Activated naive CD8-positive, alpha-beta T cell treated with anti-CD3 and anti-CD28 coated beads, Interleukin-2, amount 50 U/mL, for 24 hours (primary cell): ENCODE measurements around the gene ZSCAN22.
"Not testable (repeated sequence)": the region's sequence is repeated elsewhere in the genome, so short reads cannot be mapped to it uniquely, and the experiment has no call there.

Source experiments
- ATAC-seq: fragments of 150-1000 bp; cut with Tn5 transposase; one replicate; pipeline ENCODE4 v1.10.0; 2021
- DNase-seq: peaks from one replicate; pipeline ENCODE4 v3.0.0; 2021
- H3K27ac Mint-ChIP-seq: one replicate; pipeline ENCODE4 v1.8.0; 2021; ENCODE audit warnings: mild to moderate bottlenecking, mixed read lengths
- H3K27me3 Mint-ChIP-seq: one replicate; pipeline ENCODE4 v1.8.0; 2021; ENCODE audit warnings: mixed read lengths
- H3K36me3 Mint-ChIP-seq: one replicate; pipeline ENCODE4 v1.8.0; 2021; ENCODE audit warnings: low read depth, mixed read lengths
- H3K4me1 Mint-ChIP-seq: one replicate; pipeline ENCODE4 v1.8.0; 2021; ENCODE audit warnings: mixed read lengths
- H3K4me3 Mint-ChIP-seq: one replicate; pipeline ENCODE4 v1.8.0; 2021; ENCODE audit warnings: mild to moderate bottlenecking, moderate library complexity, mixed read lengths
- H3K9me3 Mint-ChIP-seq: one replicate; pipeline ENCODE4 v1.8.0; 2021; ENCODE audit warnings: mixed read lengths

Gene ZSCAN22

DNA sequence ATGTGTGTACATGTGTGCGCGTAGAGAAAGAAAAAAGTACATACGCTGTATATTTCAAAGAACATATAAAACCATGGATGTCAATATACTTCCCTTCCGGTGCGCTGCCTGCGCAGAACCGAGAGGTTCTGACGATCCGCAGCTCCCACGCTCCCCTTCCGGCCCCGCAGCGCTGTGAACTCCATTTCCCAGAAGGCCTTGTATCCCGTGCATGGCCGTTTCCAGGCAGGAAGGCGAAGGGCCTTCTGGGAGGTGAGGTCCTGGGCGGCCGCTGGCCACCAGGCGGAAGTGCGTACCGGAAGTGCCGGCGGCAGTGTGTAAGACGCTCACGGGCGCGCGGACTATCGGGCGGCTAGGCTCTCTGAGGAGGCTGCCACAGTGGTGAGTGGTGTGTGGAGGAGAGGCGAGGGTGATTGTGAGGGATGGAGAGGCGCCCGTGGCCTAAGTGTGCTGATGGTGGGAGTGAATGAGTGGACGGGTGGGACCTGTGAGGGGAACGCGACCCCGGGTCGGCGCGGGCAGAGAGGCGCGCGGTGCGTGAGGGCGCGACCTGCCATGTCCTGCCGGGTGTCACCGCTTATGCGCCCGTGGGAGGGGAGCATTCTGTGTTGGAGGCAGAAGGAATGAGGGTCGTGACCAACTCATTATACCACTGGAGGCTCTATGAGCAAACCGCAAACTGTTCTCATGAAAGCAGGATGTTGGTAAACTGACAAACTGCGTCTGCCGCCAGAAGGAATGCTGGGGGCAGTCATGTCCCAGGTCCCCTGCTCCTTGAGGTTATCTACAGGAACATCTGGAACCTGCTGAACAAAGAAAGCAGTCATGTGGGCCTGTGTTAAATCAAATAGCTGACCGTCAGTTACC lies 21.5 kb upstream of the ZSCAN22 start, which contains the start of gene ERVK3-1:
Gene ERVK3-1, plus strand, starts transcription at position 313 of the 867 bp plus-strand sequence. CDS start 6,792 bp downstream, outside the sequence.
- peaks cover 48% of the 10 kb centered on the region for H3K4me1 Mint-ChIP-seq

DNA sequence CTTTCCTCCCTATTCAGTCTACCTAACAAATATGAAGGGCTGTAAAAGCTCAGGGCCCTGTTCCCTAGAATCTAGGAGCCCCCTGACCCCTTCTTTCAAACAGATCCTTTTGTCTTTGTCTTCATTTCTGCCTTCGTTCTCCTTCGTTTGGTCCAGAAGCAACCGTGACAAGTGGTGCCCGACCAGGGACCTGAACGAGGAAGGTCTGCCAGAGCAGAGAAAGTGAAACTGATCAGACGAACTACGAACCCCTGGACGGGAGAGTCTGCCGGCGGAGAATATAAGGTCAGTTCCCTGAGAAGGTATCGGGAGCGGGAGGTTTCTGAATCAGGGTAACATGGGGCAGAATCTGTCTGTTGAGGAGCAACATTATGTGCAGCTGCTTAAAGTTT lies 20.9 kb upstream of the ZSCAN22 start:
- peak overlapping the region; percentile 99 for H3K4me3 Mint-ChIP-seq
- no peaks in the 10 kb centered on the region for H3K9me3 Mint-ChIP-seq
- peaks cover 48% of the 10 kb centered on the region for H3K4me1 Mint-ChIP-seq
- no peaks in the 10 kb centered on the region for H3K27me3 Mint-ChIP-seq
- DNase-seq (no peak), ATAC-seq (no peak)
- peak overlapping the region; percentile 99 for H3K27ac Mint-ChIP-seq
- peaks cover 73% of the 10 kb centered on the region for H3K36me3 Mint-ChIP-seq

More for the DNA sequence above, 21.5 kb upstream of the ZSCAN22 start, which contains the start of gene ERVK3-1:
- Mint-ChIP-seq H3K9me3 (no peaks in the 10 kb centered on the region), H3K36me3 (peaks cover 73% of the 10 kb centered on the region), H3K27me3 (no peaks in the 10 kb centered on the region), H3K4me3 (peak within 1 kb of the TSS; percentile 99), H3K27ac (peak within 1 kb of the TSS; percentile 99)
- DNase-seq, result peak; percentile 93
- ATAC-seq, result peak; percentile 98

DNA sequence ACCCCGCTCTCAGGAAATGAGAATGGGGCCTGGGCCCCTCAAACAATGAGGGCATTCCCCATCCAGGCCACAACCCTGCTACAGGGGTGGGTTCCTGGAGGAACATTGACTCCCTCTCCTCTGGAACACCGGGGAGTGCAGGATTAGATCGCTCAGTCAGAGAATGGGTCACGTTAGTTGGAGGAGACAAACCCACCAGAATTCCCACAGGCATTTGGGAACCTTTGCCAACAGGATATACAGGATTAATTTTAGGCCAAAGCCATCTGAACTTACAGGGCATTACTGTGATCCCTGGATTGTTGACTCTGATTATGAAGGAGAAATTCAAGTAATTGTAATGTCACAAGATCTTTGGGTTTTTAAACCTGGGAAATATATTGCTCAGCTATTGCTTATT lies 19.1 kb upstream of the ZSCAN22 start:
- no peak overlapping the region for H3K27ac Mint-ChIP-seq
- H3K4me3 Mint-ChIP-seq, result no peak overlapping the region
- peaks cover 48% of the 10 kb centered on the region for H3K4me1 Mint-ChIP-seq
- no peaks in the 10 kb centered on the region for H3K27me3 Mint-ChIP-seq
- ATAC-seq (no peak), DNase-seq (no peak)
- H3K36me3 Mint-ChIP-seq, result peaks cover 76% of the 10 kb centered on the region
- no peaks in the 10 kb centered on the region for H3K9me3 Mint-ChIP-seq

DNA sequence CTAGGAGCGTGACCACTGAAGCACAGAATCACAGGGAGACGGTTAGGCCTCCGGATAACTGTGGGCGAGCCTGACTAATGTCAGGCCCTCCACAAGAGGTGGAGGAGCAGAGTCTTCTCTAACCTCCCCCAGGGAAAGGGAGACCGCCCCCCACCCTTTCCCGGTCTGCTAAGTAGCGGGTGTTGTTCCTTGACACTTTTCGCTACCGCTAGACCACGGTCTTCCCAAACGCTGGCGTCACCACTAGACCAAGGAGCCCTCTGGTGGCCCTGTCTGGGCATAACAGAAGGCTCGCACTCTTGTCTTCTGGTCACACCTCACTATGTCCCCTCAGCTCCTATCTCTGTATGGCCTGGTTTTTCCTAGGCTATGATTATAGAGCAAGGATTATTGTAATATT lies 16.1 kb upstream of the ZSCAN22 start:
- DNase-seq, result peak; percentile 12
- ATAC-seq, H3K27ac Mint-ChIP-seq, H3K27me3 Mint-ChIP-seq, H3K4me3 Mint-ChIP-seq, H3K9me3 Mint-ChIP-seq: not testable (repeated sequence)
- Mint-ChIP-seq H3K4me1 (peaks cover 36% of the 10 kb centered on the region), H3K36me3 (peaks cover 91% of the 10 kb centered on the region)

DNA sequence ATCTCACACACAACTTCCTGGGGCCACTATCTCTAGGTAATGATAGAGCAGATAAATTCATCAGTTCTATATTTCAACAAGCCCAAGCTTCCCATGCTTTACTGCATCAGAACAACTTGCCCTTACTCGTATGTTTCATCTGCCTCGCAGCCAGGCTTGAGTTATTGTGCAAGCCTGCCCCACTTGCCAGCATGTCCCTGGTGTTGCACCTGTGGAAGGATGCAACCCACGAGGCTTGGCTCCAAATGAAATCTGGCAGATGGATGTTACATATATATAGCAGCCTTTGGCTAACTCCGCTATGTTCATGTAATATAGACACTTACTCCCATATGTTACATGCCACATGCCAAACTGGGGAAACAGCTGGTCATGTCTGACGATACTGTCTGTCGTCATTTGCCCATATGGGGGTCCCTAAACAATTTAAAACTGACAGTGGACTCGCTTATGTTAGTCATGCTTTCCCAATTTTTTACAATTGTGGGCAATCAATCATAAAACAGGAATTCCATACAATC lies 15.4 kb upstream of the ZSCAN22 start:
- peaks cover 88% of the 10 kb centered on the region for H3K36me3 Mint-ChIP-seq
- DNase-seq (no peak), ATAC-seq (no peak)
- H3K9me3 Mint-ChIP-seq, result no peaks in the 10 kb centered on the region
- H3K4me3 Mint-ChIP-seq, result no peak overlapping the region
- H3K4me1 Mint-ChIP-seq, result peaks cover 30% of the 10 kb centered on the region
- H3K27ac Mint-ChIP-seq, result no peak overlapping the region
- H3K27me3 Mint-ChIP-seq, result no peaks in the 10 kb centered on the region

DNA sequence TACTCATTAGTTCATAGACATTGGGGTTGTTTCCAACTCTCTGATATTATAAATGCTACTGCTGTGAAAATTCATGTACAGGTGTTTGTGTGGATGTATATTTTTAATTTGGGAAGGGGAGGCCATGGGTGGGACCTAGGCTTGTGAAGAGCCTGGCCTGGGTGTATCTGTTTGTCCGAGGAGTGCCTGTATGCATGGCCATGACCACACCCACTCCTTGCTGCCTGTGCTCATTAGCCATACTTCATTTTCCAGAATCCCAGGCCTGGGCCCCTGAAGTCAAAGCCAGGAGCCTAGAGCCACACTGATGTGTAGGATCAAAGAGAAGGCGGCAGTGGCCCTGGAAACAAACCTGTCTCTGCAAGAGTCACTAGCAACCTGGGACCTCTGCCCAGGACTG lies 11.2 kb upstream of the ZSCAN22 start:
- Mint-ChIP-seq H3K27ac (no peak overlapping the region), H3K4me3 (no peak overlapping the region), H3K9me3 (no peaks in the 10 kb centered on the region), H3K4me1 (no peaks in the 10 kb centered on the region), H3K27me3 (no peaks in the 10 kb centered on the region), H3K36me3 (peaks cover 48% of the 10 kb centered on the region)
- ATAC-seq, result no peak
- no peak for DNase-seq

DNA sequence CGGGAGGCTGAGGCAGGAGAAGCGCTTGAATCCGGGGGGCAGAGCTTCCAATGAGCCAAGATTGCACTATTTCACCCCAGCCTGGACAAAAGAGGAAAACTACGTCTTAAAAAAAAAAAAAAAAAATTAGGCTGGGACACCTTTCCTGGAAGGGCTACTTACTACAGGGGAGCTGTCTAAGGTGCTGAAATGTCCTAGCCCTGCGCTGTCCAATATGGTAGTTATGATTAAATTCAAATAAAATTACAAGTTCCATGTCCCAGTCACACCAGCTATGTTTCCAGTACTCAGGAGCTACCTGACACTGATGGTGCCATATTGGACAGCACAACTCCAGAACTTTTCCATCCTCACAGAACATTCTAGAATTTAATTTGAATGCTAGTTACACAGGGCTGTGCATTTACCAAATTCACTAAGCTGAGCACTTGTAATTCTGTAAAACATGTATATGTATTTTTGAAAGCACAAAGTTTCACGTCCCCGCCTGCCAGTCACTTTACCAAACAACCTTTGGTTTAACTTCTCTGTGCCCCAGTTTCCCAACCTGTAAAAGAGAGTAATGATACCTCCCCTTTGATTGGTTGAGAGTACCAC lies 9.2 kb upstream of the ZSCAN22 start:
- Mint-ChIP-seq H3K27me3 (no peaks in the 10 kb centered on the region), H3K4me1 (no peaks in the 10 kb centered on the region), H3K36me3 (peaks cover 30% of the 10 kb centered on the region), H3K9me3 (no peaks in the 10 kb centered on the region), H3K27ac (no peak overlapping the region), H3K4me3 (no peak overlapping the region)
- ATAC-seq (peak; percentile 31), DNase-seq (no peak)

DNA sequence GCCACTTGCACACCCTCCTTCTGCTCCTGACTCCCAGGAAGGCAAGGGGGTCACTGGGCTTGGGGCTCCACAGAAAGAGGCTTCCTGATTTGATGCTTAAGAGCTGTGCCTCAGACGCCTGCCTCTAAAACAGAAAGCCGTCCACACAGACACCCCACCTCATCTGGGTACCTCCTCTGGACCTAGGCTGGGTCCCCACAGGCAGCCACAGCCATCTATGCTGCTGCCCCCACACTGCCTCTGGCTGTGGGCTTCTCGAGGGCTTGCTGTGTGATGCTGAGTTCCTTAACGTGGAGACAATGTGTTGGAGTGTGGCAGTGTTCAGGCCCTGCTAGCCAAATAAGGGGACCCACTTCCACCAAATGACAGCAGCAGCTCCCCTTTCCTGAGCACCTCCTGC lies 8.5 kb upstream of the ZSCAN22 start:
- Mint-ChIP-seq H3K4me3 (no peak overlapping the region), H3K36me3 (peaks cover 24% of the 10 kb centered on the region), H3K9me3 (no peaks in the 10 kb centered on the region), H3K4me1 (no peaks in the 10 kb centered on the region), H3K27me3 (no peaks in the 10 kb centered on the region), H3K27ac (no peak overlapping the region)
- no peak for ATAC-seq
- DNase-seq, result no peak

DNA sequence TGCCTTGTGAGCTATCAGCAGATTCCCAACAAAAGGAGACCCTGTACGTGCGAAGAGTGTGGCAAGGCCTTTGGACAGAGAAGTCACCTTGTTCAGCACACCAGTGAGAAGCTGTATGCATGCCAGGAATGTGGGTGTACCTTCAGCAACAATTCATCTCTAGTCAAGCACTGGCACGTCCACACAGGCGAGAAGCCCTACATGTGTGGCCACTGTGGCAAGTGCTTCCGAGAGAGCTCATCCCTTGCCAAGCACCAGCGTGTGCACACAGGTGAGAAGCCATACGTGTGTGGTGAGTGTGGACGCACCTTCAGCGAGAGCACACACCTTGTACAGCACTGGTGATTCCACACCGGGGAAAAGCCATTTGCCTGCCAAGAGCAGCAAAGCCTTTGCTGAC lies 7.6 kb upstream of the ZSCAN22 start:
- Mint-ChIP-seq H3K36me3 (peaks cover 19% of the 10 kb centered on the region), H3K27me3 (no peaks in the 10 kb centered on the region), H3K9me3 (no peaks in the 10 kb centered on the region), H3K4me1 (no peaks in the 10 kb centered on the region), H3K27ac (no peak overlapping the region), H3K4me3 (no peak overlapping the region)
- DNase-seq (no peak), ATAC-seq (no peak)

DNA sequence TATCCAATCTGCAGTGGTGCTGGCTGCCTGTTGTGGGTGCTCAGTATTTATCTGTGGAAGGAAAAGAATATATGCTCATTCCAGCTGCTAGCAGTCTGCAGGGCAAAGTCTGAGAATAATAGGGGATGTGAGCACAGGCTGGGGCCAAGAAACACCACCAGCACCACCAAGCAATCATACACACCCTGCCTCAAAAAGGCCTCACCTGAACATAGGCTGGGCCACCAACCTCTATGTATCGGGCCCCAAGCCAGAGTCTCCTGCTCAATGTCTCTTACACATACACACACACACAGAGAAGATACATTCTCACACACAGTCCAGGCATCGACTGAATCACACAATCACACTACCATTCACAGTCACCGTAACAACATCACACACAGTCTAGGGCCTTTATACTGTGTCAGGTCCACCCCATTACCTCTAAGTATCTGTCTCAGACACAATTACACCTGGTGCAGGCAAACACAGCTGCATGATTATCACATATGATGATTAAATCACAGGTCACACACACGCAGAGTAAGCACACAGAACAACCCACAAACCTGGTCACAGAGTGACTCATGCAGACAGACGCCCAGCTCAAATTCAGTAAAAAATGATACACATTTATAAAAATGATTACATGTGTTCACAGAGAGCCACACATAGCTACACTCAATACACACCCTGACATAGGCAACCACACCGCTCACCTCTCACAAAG lies 1.3 kb upstream of the ZSCAN22 start:
- Mint-ChIP-seq H3K36me3 (peaks cover 3% of the 10 kb centered on the region), H3K27ac (no peak overlapping the region), H3K4me3 (no peak overlapping the region), H3K27me3 (no peaks in the 10 kb centered on the region), H3K9me3 (no peaks in the 10 kb centered on the region), H3K4me1 (peaks cover 4% of the 10 kb centered on the region)
- DNase-seq, result no peak
- ATAC-seq, result no peak

DNA sequence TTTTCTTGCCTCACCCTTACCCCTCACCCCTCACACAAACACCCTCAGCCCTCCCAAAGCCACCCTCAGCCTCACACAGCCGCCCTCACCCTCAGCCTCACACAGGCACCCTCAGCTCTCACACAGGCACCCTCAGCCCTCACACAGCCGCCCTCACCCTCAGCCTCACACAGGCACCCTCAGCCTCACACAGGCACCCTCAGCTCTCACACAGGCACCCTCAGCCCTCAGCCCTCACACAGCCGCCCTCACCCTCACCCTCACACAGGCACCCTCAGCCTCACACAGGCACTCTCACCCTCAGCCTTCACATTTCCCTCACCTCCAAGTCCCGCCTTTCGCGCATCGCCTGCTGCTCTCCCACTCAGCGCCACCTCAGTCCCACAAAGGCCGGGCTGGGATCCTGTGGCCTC lies 287 bp upstream of the ZSCAN22 start:
- no peaks in the 10 kb centered on the region for H3K9me3 Mint-ChIP-seq
- peaks cover 4% of the 10 kb centered on the region for H3K4me1 Mint-ChIP-seq
- no peaks in the 10 kb centered on the region for H3K27me3 Mint-ChIP-seq
- DNase-seq (no peak), ATAC-seq (peak; percentile 33)
- no peak overlapping the region for H3K27ac Mint-ChIP-seq
- H3K36me3 Mint-ChIP-seq, result peaks cover 3% of the 10 kb centered on the region
- no peak overlapping the region for H3K4me3 Mint-ChIP-seq

DNA sequence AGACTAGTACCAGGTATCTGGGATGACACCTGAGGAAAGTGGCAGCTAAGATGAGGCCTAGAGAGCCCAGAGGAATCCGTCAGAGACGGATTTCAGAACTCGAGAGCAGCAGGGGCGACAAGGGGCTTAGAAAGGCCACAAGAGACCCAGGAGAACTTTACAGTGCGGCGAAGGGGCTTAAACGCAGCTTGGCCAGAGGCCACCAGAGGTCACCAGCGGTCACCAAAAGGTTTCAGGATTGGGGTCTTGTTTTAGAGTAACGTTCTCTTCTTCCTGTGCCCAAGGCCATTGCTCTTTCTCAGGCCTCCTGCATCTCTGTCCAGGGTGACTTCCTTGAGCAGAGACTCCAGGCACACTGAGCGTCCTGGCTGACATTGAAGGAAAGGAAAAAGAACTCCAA lies 2.2 kb downstream of the ZSCAN22 start:
- ATAC-seq, result no peak
- Mint-ChIP-seq H3K4me1 (peaks cover 4% of the 10 kb centered on the region), H3K9me3 (no peaks in the 10 kb centered on the region), H3K36me3 (no peaks in the 10 kb centered on the region), H3K27ac (no peak overlapping the region), H3K27me3 (no peaks in the 10 kb centered on the region), H3K4me3 (no peak overlapping the region)
- peak; percentile 54 for DNase-seq

DNA sequence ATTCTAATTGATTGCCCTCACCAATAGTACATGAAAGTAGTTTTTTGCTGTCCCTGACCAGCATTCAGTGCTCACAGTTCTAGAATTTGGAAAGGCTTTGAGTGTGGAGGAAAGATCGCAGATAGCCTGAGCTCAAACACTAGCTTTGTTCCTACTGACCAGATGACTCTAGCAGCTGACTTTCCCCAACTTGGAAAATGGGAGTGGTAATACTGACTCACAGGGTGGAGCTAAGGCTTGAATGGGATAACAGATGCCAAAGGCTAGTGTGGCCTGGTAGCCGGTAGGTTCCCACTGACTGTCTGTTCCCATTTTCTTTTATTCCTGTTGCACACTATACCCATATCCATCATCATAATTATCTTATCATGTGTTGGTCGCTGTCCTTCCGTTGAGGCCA lies 3.7 kb downstream of the ZSCAN22 start:
- no peak for ATAC-seq
- H3K27me3 Mint-ChIP-seq, result no peaks in the 10 kb centered on the region
- peaks cover 1% of the 10 kb centered on the region for H3K36me3 Mint-ChIP-seq
- H3K27ac Mint-ChIP-seq, result no peak overlapping the region
- no peaks in the 10 kb centered on the region for H3K9me3 Mint-ChIP-seq
- no peak for DNase-seq
- peaks cover 4% of the 10 kb centered on the region for H3K4me1 Mint-ChIP-seq
- H3K4me3 Mint-ChIP-seq, result no peak overlapping the region

DNA sequence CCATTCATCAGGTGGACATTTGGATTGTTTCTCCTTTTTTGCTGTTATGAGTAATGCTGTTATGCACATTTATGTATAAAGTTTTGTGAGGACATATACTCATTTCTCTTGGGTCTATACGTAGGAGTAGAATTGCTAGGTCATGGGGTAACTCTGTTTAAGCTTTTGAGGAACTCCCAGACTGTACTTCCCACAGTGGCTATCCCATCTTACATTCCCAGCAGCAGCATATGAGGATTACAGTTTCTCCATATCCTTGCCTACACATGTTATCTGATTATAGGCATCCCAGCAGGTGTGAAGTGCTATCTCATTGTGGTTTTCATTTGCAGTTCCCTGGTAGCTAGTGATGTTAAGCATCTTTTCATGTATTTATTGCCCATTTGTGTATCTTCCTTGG lies 5.9 kb downstream of the ZSCAN22 start:
- no peaks in the 10 kb centered on the region for H3K27me3 Mint-ChIP-seq
- H3K27ac Mint-ChIP-seq, result no peak overlapping the region
- no peaks in the 10 kb centered on the region for H3K9me3 Mint-ChIP-seq
- no peak overlapping the region for H3K4me3 Mint-ChIP-seq
- DNase-seq (no peak), ATAC-seq (no peak)
- H3K36me3 Mint-ChIP-seq, result peaks cover 7% of the 10 kb centered on the region
- peaks cover 4% of the 10 kb centered on the region for H3K4me1 Mint-ChIP-seq
